ENCODE results near the gene AGBL1.
"Not testable (repeated sequence)": the region's sequence is repeated elsewhere in the genome, so short reads cannot be mapped to it uniquely, and the experiment has no call there.

The AGBL1 gene

DNA sequence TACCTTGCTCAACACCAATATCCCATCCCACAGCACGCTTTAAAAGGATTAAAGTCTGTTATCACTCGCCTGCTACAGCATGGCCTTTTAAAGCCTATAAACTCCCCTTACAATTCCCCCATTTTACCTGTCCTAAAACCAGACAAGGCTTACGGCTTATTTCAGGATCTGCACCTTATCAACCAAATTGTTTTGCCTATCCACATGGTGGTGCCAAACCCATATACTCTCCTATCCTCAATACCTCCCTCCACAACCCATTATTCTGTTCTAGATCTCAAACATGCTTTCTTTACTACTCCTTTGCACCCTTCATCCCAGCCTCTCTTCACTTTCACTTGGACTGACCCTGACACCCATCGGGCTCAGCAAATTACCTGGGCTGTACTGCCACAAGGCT, 962.9 kb downstream of the AGBL1 start:
- DNase-seq: not testable (repeated sequence)

- no peak for DNase-seq
Observed at GRCh38 chr15:87045746-87046145, 966.1 kb downstream of the AGBL1 start.

DNA sequence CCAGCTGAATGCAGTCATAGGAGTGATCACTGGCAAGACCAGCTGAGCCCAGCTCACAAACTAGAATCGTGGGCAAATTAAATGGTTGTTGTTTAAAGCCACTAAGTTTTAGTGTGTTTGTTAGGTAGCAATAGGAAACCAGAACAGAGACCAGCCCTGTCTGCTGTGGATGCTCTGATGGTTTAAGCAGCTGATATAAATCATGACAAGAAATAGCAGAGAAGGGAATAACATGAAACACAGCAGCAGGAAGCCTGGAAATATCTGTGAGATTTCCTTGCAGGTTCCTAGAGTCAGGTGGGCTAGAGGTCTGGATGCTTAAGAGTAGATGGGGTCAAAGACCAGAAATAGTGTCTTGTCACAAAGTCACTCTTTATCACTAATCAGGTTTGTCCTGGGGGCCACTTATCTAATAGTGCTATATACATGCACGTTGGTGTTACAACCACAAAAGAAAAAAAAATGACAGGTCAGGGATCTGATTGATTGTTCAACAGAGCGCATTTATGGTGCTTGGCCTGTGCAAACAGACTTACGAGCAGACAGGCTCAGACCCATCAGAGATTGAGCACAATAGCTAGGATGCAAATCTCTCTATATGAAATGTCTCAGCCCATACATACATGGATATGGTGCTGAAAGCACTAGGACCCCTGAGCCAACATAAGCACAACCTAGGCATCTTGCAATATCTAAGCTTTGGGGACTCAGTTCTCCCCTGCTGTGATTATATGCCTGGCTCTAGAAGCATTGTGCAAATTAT, 967.7 kb downstream of the AGBL1 start:
- no peak for DNase-seq
